ENCODE measurements around the gene ARHGAP26.
"Not testable (repeated sequence)": the region's sequence is repeated elsewhere in the genome, so short reads cannot be mapped to it uniquely, and the experiment has no call there.

The ARHGAP26 gene

DNA sequence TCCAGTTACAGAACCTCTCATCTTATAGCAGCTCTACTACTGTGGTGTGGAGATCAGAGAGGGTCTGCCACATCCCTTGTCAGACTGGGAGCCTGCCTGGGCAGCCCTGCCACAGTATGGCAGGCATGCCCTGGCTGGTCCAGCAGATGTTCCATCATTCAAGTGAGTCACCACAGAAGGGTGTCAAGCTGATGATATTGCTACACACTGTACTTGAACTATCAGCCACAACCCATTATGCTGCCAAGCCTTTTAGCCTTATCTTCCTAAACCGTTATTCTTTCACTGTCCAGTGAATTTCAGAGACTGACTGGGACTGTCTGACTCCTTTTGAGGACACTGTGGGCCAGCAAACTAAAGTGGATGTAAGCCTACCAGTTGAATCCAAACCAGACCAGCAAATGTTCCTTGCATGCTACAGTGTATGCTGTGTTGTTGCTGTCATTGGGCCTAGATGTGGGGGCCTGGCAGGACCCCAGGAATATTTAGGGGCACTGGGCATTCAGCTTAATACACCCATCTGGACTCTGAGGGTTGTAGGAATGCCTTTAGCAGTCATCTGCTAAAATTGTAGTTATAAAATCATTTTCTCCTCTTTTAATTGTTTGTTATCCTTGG lies 430.7 kb downstream of the ARHGAP26 start:
- peak; percentile 73 for DNase-seq

DNA sequence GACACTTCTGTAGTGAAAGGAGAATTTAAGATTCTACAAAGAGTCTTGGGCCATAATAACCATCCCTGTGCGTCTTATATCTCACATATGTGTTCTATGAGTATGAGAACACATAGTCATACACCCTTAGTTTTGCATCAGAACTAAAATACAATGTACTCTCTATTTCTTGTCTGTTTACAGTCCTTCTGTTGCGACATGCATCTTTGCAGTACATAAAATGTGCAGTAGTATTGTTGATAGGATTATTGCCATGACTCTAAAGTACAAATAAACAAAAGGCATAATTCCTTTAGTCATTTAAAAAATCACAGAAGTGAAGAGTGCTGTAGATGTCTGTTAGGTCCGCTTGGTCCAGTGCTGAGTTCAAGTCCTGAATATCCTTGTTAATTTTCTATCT lies 431.4 kb downstream of the ARHGAP26 start:
- DNase-seq: no peak

DNA sequence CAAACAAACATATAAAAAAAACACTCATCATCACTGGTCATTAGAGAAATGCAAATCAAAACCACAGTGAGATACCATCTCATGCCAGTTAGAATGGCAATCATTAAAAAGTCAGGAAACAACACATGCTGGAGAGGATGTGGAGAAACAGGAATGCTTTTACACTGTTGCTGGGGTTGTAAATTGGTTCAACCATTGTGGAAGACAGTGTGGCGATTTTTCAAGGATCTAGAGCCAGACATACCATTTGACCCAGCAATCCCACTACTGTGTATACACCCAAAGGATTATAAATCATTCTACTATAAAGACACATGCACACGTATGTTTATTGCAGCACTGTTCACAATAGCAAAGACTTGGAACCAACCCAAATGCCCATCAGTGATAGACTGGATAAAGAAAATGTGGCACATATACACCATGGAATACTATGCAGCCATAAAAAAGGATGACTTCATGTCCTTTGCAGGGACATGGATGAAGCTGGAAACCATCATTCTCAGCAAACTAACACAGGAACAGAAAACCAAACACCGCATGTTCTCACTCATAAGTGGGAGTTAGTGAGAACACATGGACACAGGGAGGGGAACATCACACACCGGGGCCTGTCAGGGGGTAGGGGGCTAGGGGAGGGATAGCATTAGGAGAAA lies 433.3 kb downstream of the ARHGAP26 start:
- not testable (repeated sequence) for DNase-seq

DNA sequence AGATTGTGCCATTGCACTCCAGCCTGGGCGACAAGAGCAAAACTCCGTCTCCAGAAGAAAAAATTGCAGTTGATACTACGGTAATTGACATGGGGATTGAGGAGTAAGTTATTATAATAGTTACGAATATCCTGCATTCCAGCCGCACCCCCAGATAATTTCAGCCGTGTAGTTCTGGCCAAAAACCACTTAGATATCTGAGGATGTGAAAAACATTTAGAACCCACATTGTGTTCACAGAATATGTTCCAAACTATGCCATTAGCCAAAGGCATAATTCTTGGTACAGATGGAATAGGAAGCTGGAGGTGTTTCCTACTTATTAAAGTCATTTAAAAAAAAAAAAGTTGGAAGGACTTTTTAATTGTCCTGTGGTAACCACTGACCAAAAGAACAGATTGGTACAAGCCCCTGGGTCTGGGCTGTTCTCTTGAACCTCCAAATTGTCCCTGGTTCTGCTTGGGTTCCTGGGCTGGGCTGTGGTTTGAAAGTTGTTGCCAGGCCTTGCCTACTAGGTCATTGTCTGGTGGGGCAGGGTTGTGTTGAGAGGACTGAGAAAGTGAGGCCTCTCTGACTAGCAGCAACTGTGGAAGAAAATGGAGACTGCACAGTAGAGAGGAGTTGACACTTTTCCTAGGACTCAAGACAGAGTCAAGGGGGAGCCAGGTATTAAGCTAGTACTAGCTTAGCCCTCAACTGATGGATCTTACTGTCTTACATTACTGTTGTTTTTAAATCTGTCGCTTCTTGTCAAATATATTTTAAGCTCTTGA lies 434.5 kb downstream of the ARHGAP26 start:
- no peak for DNase-seq

DNA sequence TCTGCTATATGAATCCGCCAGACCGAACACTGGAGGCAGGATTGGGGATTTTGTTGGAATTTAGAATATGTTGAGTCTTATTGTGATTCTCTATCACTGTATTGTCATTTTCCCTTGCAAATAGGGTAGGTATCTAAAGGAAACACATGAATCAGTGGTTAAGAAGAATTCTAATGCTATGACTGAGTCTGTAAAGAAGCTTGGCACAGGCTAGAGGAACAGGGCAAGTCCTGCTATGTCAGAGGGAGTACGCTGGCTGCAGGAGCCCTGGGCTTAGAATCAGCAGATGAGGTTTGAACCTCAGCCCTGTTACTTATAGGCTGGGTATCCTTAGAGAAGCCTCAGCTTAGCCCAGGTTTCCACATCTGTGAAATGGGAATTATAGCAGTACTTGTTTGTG lies 435.2 kb downstream of the ARHGAP26 start:
- DNase-seq: no peak

DNA sequence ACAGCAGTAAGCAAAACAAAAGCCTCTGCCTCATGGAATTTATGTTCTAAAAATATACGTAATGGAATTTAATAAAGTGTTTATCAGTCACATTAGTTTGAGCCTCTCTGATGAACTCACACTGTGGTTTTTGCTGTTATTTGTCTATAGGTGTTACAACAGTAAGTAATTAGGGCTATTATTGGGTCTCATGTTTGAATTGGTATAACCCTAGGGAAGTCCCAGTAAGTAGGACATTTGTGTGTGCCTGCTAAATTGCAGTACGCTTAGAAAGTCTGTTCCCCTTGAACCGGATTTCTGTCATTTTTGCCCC lies 435.7 kb downstream of the ARHGAP26 start:
- no peak for DNase-seq

DNA sequence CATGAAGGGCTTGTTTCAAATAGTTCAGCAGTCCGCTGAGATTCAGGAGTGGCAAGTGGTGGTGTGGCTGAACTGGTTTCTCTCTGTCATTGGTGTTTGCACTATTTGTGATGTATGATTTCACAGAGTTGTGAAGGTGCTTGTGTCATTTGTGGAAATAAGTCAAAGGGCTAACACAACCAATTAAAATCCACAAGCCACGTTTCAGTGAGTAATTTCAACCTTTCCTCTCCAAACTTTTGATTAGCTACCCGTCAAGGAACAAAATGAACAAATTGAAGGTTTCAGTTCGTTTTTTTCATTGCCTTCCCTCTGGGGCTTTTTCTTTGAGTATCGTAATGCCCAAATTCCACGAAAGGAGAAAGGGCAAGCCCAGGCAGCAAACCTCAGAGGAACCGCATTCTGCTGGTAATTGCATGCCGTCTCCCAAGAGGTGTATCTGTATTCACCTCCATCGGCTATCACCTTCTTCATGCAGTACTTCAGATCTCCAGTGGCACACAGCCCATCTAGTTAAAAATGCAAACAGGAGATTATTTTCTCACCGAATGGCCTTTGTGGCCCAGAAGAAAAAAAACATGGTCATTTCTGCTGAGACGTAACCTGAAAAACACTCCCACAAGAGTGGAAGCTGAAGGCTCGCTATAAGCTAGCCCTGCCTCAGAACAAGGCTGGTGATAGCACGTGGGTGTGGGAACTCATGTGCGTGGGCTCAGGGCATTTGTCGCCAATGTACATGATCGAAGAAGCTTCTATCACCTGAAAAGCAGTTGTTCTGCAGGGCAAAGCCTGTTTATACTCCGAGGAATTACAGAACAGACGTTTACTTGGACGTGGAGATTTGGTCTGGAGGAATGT lies 436.2 kb downstream of the ARHGAP26 start:
- DNase-seq: peak; percentile 46

DNA sequence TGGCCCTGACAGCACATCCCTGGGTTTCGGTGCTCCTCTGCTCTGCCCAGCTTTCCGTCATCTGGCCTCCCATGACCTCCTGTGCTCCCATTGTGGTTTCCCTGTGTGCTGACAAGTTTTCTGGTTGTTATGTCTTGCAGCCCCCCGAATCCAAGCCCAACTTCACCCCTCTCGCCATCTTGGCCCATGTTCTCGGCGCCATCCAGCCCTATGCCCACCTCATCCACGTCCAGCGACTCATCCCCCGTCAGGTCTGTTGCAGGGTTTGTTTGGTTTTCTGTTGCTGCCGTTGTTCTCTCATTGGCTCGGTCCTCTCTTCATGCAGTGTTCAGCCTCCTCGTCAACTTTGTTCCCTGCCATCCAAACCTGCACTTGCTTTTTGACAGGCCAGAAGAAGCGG lies 436.9 kb downstream of the ARHGAP26 start:
- DNase-seq: no peak

DNA sequence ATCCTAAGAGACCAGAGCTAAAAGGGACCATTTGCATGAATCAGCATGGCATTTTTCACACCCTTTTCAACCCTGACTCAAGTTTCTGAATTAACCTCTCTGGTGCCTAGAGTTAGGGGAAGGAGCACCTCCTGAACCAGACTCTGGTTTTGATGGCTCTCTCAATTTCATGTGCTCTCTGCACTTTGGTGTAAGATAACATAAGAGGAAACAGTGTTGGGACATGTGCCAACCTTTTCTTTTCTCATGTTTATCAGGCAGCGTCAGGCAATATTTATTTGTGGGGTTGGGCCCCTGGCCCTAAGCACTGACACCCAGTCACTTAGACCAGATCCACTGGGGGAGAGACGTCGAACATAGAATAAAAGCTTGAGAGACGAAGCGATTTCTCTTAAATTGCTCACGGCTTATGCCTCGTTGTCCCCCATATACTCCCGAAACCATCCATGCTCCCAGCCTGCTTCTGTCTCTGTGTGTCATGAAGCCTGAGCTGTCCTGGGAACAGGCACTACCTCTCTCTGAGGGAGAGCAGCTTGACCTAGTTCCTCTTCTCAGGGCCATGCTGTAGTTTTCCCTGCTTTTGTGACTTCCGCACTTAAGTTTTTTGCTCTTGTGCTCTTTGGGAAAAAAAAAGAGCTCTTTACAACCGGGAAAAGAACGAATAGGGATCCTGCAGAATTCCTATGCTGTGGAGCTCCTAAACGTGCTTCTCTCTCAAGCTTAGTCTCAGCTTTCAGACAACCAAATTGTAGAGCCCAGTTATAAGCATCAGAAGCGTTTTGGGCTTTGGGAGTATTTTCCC lies 437.6 kb downstream of the ARHGAP26 start:
- no peak for DNase-seq

DNA sequence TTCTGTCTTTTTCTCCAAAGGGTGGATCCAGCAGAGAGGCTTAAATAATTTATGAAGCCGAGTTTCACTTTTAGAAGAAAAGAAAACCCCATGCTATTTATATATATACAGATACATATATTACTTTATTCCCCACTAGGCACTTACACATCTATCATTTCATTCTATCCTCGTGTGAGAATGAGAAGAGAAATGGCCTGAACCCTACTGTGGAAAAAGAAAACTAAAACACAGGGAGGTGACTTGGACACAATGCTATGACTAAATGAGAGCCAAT lies 438.1 kb downstream of the ARHGAP26 start:
- no peak for DNase-seq

DNA sequence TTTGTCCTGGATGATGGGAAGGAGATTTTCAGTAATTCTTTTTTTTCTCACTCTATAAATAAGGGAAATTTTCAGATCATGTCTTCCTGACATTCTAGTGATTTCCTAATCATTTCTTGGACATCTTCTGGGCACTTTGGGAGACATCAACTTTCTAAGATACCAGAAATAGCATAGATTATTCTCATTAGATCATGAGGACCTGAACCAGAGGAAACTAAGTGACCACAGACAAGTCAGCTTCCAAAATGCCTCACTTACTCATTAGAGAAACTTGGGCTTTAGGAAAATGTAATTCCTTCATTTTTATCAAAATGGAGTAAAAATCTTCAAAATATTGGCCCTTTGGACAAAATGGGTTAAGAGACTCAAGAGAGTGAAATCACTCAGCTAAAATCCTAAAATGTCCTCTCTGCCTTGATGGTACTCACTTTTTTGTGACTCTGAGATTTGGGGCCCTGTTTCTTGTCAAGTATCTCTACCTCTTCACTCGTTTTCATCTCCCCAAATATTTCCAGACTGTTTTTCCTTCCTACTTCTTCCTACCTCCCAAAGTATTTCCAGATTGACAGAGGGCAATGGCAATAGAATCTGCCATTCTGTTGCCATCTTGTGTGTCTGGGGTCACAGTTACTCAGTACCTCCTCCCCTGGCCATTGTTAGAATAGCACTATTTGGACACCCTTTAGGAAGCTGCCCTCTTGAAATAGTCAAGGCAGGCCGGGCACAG lies 438.8 kb downstream of the ARHGAP26 start:
- DNase-seq: no peak

DNA sequence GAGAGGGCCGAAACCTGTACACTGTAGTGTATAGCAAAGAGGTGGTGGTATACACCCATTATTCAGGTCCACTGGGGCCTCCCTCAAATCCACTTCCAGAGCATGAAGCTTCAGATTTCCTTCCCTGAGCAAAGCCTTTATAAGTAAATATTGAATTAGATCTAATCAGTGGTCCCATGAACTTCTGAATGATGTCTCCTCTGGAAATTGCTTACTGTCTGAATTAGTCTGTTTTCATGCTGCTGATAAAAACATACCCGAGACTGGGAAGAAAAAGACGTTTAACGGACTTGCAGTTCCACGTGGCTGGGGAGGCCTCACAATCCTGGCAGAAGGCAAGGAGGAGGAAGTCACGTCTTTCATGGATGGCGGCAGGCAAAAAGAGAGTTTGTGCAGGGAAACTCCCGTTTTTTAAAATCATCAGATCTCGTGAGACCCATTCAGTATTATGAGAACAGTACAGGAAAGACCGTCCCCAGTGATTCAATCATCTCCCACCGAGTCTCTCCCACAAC lies 439.8 kb downstream of the ARHGAP26 start:
- no peak for DNase-seq

DNA sequence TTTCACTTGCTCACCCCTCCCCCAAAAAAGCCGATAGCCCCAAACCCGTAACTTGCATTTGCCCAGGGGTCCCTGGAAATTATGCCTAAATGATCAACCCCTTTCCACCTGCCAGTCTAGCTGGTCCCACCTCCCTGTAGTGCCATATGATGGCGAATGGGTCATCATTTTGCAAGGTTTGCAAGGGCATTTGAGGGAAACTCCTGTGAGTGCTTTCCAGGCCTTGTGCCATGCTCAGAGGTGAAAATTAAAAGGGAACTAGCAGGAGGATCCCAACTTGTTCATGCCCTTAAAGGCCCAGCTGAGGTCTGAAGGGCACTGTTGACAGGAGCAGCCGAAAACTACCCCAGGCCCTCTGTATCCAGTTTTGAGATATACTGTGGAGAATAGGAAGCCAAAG lies 440.4 kb downstream of the ARHGAP26 start:
- DNase-seq: no peak

DNA sequence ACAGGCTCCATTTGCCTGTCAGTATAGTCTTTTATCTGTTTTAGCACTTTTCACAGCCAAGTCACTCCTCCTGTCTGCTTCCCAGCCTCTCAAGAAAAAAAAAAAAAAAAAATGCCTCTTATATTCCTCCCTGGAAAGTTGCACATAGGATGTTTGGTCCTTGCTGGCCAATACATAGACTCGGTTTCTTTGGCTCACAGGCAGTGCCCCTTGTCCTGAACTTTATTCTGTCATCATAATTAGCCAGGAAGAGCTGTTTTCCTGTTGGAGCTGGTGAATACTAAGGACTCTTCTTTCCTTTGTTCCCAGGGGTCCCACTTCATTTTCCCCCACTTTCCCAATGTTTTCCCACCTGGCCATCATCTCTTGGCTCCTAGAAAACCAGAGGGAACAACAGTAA lies 442.1 kb downstream of the ARHGAP26 start:
- DNase-seq: no peak

DNA sequence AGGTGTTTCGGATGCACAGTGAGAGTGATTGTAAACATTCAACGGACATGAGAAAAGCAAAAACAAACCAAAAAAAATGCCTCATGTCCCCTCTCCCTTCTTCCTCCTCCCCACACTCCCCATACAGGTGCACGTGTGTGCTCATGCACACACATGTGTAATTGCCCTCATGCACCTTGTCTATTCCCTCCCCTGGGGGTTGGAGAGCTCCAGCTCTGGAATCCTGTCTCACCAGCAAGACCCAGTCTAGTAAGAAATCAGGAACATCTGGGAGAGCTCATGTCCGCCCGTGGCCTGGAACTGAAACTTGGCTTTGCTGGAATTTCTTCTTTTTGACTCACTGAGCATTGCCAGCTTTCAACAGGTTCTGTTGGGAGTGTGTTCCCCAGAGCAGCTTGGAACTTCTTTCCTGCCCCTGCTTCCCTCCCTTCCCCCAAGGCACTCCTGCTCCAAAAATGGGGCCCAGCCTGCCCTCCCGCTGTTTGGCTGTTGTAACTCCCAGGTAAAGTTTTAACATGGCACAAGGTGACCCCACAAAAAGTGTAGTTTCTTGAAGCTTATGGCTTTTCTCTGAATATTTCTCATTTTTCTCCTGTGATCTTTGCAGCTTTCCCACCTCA lies 443.2 kb downstream of the ARHGAP26 start:
- no peak for DNase-seq

DNA sequence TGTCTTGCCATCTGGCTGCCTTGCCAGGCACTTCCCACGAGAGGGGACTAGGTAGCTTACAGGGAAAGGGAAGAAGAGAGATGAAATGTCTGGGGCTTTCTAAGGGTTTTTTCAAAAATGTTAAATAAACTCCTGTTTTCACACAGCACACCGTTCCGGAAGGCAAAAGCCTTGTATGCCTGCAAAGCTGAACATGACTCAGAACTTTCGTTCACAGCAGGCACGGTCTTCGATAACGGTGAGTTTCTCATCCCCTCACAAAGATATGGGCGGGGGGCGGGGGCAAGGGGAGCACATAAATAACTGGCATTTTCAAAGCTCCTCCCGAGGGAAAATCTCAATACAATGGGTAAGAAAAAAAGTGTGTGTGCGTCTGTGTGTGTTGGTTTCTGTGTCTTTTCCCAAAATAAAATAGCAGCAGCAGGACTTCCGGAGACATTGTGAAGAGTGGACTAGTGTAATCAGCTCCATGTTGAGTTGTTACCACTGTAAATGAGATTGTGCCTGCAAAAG lies 443.7 kb downstream of the ARHGAP26 start:
- no peak for DNase-seq

DNA sequence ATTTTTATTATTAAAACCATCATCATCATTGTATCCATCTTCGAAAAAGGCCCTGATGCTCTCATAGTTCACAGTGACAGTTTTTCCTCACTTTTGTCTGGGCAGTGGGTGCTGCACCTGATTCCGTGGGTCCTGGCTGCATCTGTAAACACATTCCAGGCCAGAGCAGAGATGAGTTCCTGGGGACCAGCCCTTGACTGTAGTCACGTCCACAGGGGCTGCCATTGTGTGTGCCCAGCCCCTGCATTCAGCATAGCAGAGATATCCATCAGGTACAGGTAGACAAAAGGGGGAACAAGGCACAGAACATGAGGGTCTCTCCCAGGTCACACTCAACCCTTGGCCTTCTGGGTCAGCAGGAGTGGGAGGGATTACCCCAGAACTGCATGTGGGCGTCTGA lies 444.3 kb downstream of the ARHGAP26 start:
- no peak for DNase-seq

DNA sequence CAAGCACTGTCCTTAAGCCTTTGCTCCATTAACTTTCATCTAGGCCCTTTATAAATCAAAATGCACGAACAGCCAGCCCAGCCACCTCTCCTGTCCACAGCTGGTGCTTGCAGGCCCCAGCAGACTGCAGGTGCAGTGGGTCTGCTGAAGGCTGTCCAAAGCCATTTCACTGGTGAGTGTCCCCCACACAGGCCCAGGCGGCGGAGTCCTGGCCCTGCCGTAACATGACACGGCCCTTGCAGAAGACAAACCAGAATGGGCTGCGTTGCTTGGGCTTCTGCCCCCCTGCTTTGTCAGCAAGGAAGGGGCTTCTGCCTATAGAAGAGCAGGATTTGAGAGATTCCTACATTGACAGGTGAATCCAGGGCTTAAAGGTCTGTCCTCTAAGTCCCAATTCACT lies 444.7 kb downstream of the ARHGAP26 start:
- no peak for DNase-seq

DNA sequence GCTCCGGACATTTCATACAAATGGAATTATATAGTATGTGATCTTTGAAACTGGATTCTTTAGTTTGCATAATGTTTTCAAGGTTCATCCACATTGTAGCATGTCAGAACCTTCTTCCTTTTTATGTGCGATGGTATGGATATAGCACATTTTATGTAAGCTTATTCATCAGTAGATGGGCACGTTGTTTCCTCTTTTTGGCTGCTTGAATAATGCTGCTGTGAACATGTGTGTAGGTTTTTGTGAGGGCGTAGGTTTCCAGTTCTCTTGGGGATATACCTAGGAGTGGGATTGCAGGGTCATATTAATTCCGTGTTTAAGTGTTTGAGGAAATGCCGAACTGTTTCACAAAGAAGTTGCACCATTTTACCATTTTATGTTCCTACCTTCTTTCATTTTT lies 445.5 kb downstream of the ARHGAP26 start:
- DNase-seq: no peak

DNA sequence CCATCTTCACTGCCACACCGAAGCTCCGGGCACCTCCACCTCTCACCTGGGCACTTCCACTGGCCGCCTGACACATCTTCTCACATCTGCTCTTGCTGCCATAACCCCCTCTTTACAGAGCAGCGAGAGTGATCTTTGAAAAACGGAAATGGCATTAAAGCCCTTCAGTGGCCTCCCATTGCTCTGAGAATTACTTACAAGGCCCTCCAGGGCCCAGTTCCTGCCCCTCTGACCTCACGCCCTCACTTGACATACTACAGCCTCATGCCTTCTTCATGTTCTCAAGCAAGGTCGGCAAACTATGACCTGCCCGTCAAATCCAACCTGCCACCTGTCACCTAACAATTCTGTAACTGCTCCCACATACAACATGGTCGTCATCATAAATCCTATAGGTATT lies 446.0 kb downstream of the ARHGAP26 start:
- no peak for DNase-seq

All from NCI-H2171 treated with DMSO at 0.1 percent for 48 hours (cell line).